SU-DHL-6 (cell line): ENCODE results near the gene STAT5A.

ENCODE experiments used
- EZH2phosphoT487 ChIP-seq: fragments of 200-600 bp; sonication (generic), shearing (Covaris generic); conservative IDR thresholded peaks from 2 replicates; pipeline ENCODE4 v1.6.1; 2018; ENCODE audit warnings: mild to moderate bottlenecking, antibody characterized with exemption, low read length, moderate library complexity, mixed read lengths
- TF ChIP-seq, protein P1 (sequence below): fragments of 200-600 bp; sonication (generic); IDR thresholded peaks from one replicate; pipeline ENCODE4 v1.5.1; 2017; ENCODE audit warnings: antibody characterized with exemption, mild to moderate bottlenecking, low read length, moderate library complexity; ENCODE audit not compliant: insufficient read depth, poor library complexity, severe bottlenecking

DNA sequence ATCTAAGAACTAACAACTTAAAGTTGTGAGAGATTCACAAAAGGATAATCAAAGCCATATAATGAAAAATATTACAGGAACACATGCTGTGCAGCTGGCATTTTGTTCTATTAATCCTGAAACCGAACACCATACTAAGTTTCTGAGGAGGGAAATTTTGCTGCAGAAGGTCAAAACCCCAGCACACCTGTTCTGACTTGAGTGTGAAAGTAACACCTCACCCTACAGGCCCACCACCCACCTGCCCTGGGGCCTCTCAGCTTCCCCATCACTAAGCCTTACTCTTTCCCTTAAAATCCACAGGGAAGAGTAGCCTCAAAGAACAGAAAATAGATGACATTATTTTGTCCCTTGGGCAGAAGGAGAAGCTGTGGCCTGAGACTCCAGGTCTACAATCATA is 44.8 kb downstream of the STAT5A start:
- TF ChIP-seq, protein P1, sequence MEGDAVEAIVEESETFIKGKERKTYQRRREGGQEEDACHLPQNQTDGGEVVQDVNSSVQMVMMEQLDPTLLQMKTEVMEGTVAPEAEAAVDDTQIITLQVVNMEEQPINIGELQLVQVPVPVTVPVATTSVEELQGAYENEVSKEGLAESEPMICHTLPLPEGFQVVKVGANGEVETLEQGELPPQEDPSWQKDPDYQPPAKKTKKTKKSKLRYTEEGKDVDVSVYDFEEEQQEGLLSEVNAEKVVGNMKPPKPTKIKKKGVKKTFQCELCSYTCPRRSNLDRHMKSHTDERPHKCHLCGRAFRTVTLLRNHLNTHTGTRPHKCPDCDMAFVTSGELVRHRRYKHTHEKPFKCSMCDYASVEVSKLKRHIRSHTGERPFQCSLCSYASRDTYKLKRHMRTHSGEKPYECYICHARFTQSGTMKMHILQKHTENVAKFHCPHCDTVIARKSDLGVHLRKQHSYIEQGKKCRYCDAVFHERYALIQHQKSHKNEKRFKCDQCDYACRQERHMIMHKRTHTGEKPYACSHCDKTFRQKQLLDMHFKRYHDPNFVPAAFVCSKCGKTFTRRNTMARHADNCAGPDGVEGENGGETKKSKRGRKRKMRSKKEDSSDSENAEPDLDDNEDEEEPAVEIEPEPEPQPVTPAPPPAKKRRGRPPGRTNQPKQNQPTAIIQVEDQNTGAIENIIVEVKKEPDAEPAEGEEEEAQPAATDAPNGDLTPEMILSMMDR: no peak
- no peak for TF ChIP-seq EZH2phosphoT487
